Endodermal cell (in vitro differentiated cells): Measurements from ENCODE around the gene NUF2. TPM values are rescaled to one million over a fixed set of nuclear protein-coding genes. Genes with fewer than 3 reads are reported as not detected.
"Not testable (repeated sequence)": the region's sequence is repeated elsewhere in the genome, so short reads cannot be mapped to it uniquely, and the experiment has no call there.

Experiments used
- DNase-seq: peaks from one replicate; pipeline ENCODE4 v3.0.0-alpha.2; 2017
- H3K27ac ChIP-seq: 2 replicates; pipeline ENCODE4 v1.5.1; 2013; ENCODE audit warnings: mild to moderate bottlenecking, low read depth, low read length, moderate library complexity
- H3K27me3 ChIP-seq: 2 replicates; pipeline ENCODE4 v1.6.1; 2013; ENCODE audit warnings: mild to moderate bottlenecking, low read length, moderate library complexity; ENCODE audit not compliant: insufficient read depth, control insufficient read depth, poor library complexity, severe bottlenecking
- H3K36me3 ChIP-seq: 2 replicates; pipeline ENCODE4 v1.7.0; 2013; ENCODE audit warnings: mild to moderate bottlenecking, low read length, moderate library complexity; ENCODE audit not compliant: control insufficient read depth, insufficient read depth
- H3K4me1 ChIP-seq: one replicate; pipeline ENCODE4 v1.7.0; 2013; ENCODE audit warnings: low read length; ENCODE audit not compliant: control insufficient read depth, insufficient read depth
- H3K4me3 ChIP-seq: 2 replicates; pipeline ENCODE4 v1.5.1; 2013; ENCODE audit warnings: mild to moderate bottlenecking, low read length, moderate library complexity
- H3K9ac ChIP-seq: 2 replicates; pipeline ENCODE4 v1.6.1; 2013; ENCODE audit warnings: mild to moderate bottlenecking, low read length, moderate library complexity; ENCODE audit not compliant: poor library complexity, severe bottlenecking; ENCODE audit errors: extremely low read depth
- H3K9me3 ChIP-seq: 2 replicates; pipeline ENCODE4 v1.6.1; 2013; ENCODE audit warnings: mild to moderate bottlenecking, low read length, moderate library complexity; ENCODE audit not compliant: control insufficient read depth
- H3K27ac Mint-ChIP-seq: 2 replicates; pipeline ENCODE4 v1.8.0; 2020; ENCODE audit warnings: mixed read lengths
- H3K27me3 Mint-ChIP-seq: 2 replicates; pipeline ENCODE4 v1.8.0; 2021; ENCODE audit warnings: mild to moderate bottlenecking, mixed read lengths; ENCODE audit not compliant: insufficient read depth
- H3K36me3 Mint-ChIP-seq: 2 replicates; pipeline ENCODE4 v1.8.0; 2020; ENCODE audit warnings: low read depth, mixed read lengths
- H3K4me1 Mint-ChIP-seq: 2 replicates; pipeline ENCODE4 v1.8.0; 2020; ENCODE audit warnings: mixed read lengths
- H3K4me3 Mint-ChIP-seq: 2 replicates; pipeline ENCODE4 v1.8.0; 2020; ENCODE audit warnings: mild to moderate bottlenecking, moderate library complexity, mixed read lengths
- H3K9me3 Mint-ChIP-seq: 2 replicates; pipeline ENCODE4 v1.8.0; 2020; ENCODE audit warnings: mild to moderate bottlenecking, mixed read lengths
- CTCF ChIP-seq: fragments of 200-600 bp; sonication (generic); conservative IDR thresholded peaks from 2 replicates; pipeline ENCODE4 v1.5.0; 2021; ENCODE audit warnings: antibody characterized with exemption, mild to moderate bottlenecking
- WGBS, 2 experiments: methylation state at CpG; one replicate each; pipeline versions ENCODE4 v1.1.5 to v1.1.7; 2013; ENCODE audit warnings: missing lambda C conversion rate in 2 of 2, mixed read lengths in 1 of 2; ENCODE audit not compliant: insufficient coverage in 1 of 2, insufficient read length in 1 of 2; 5-methylcytosine and 5-hydroxymethylcytosine counted together
- total RNA-seq, 2 donors: library from RNA; stranded (reverse); fragmentation: NEBNext Ultra II Directional in 1 of 2; extraction: Animal tissue kit (Norgen Biotek cat#: 25700) in 1 of 2; gene quantifications; 2 replicates in 1 of 2; 3 replicates in 1 of 2; pipeline ENCODE4 v1.2.1, GENCODE V29; 2021

NUF2 gene
- total RNA-seq, 2 donors from 2014 or later, result 28.8 to 35.8 TPM

GRCh38 chr1:163357378-163357777 is 35.6 kb downstream of the NUF2 start:
- 92 to 95% methylated on average over 2 of the region's 2 CpGs for WGBS, 2 experiments
- Mint-ChIP-seq H3K4me3 (no peak overlapping the region), H3K4me1 (no peaks in the 10 kb centered on the region), H3K9me3 (no peaks in the 10 kb centered on the region), H3K27me3 (peaks cover 1% of the 10 kb centered on the region), H3K27ac (no peak overlapping the region), H3K36me3 (peaks cover under 1% of the 10 kb centered on the region)
- H3K9me3 ChIP-seq, result no peaks in the 10 kb centered on the region
- H3K27ac ChIP-seq, result no peak overlapping the region
- H3K27me3 ChIP-seq, result peaks cover under 1% of the 10 kb centered on the region
- peaks cover 21% of the 10 kb centered on the region for H3K36me3 ChIP-seq
- no peak for DNase-seq
- no peak overlapping the region for H3K4me3 ChIP-seq
- TF ChIP-seq CTCF, result no peak
- H3K4me1 ChIP-seq, result no peaks in the 10 kb centered on the region
- H3K9ac ChIP-seq, result no peak overlapping the region

GRCh38 chr1:163358172-163358571 is 36.4 kb downstream of the NUF2 start:
- H3K36me3 ChIP-seq, result peaks cover 21% of the 10 kb centered on the region
- not testable (repeated sequence) for H3K4me1 ChIP-seq, H3K27ac ChIP-seq, H3K4me1 Mint-ChIP-seq, H3K27ac Mint-ChIP-seq, DNase-seq, H3K4me3 ChIP-seq, H3K36me3 Mint-ChIP-seq, H3K27me3 Mint-ChIP-seq, H3K4me3 Mint-ChIP-seq, H3K27me3 ChIP-seq, H3K9ac ChIP-seq, H3K9me3 ChIP-seq, H3K9me3 Mint-ChIP-seq
- 93 to 100% methylated on average over 3 to 11 of the region's 11 CpGs for WGBS, 2 experiments

GRCh38 chr1:163361123-163361934 is 39.6 kb downstream of the NUF2 start:
- no peak overlapping the region for H3K9ac ChIP-seq
- H3K9me3 ChIP-seq, result no peaks in the 10 kb centered on the region
- WGBS, 2 experiments, result 0 to 55% methylated on average over 2 to 5 of the region's 5 CpGs
- H3K27me3 Mint-ChIP-seq, result peaks cover 1% of the 10 kb centered on the region
- DNase-seq, result peak; percentile 65
- H3K4me1 Mint-ChIP-seq, result no peaks in the 10 kb centered on the region
- peak; percentile 78 for TF ChIP-seq CTCF
- no peak overlapping the region for H3K27ac ChIP-seq
- no peaks in the 10 kb centered on the region for H3K9me3 Mint-ChIP-seq
- H3K36me3 Mint-ChIP-seq, result no peaks in the 10 kb centered on the region
- H3K27ac Mint-ChIP-seq, result no peak overlapping the region
- H3K4me3 Mint-ChIP-seq, result no peak overlapping the region
- H3K4me3 ChIP-seq, result no peak overlapping the region
- H3K27me3 ChIP-seq, result no peaks in the 10 kb centered on the region
- no peaks in the 10 kb centered on the region for H3K4me1 ChIP-seq
- peaks cover under 1% of the 10 kb centered on the region for H3K36me3 ChIP-seq
